Activated CD8-positive, alpha-beta memory T cell treated with anti-CD3 and anti-CD28 coated beads for 1 hour (primary cell): ENCODE results near the gene GPHB5.
"Not testable (repeated sequence)": the region's sequence is repeated elsewhere in the genome, so short reads cannot be mapped to it uniquely, and the experiment has no call there.

Source experiments
- DNase-seq, 2 donors: peaks; one replicate each; pipeline ENCODE4 v3.0.0-alpha.2; 2020; ENCODE audit warnings: low read depth in 1 of 2; ENCODE audit errors: extremely low read depth in 1 of 2

GPHB5 gene

DNA sequence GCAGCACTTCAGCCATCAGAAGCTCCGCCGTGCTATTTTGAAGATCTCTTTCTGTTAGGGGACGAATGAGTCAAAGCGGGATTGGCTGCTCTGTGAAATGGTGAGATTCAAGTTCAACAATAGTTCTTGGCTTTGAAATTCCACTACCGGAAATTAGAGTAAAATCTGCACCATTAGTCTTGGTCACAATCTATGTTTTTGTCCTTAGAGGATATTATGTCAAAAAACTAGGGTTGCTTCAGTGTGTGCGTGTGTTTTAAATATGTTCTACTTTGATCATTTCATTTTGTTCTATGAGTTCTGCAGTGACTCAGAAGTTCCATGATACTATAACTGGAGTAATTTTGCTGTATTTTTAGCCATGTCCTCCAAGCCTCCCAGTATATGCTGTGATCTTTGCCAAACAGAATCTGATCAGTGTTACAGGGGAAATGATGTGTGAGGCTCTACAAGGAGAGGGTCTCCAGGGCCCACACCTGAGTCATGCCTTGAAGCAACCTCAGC is 22.6 kb downstream of the GPHB5 start:
- DNase-seq = no peak

- no peak for DNase-seq
Observed at GRCh38 chr14:63295231-63295685, 23.5 kb downstream of the GPHB5 start.

DNA sequence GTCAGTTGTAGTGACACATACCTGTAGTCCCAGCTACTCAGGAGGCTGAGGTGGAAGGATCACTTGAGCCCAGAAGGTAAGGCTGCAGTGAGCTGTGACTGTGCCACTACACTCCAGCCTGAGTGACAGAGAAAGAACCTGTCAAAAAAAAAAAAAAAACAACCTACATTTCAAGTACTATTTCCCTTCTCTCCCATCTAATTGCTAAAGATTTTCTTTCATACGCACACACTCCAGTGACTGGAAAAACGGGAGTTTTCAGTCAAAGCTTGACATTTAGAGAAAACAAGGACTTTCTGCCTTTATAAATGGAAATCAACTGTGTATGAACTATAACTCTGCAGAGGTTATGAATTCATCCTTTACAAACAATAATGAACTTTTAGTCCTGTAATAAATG is 25.9 kb downstream of the GPHB5 start:
- DNase-seq = no peak

GRCh38 chr14:63290741-63291430 is 27.8 kb downstream of the GPHB5 start:
- DNase-seq = no peak

GRCh38 chr14:63288853-63289252 is 29.9 kb downstream of the GPHB5 start:
- DNase-seq = no peak

- DNase-seq = no peak
Observed at GRCh38 chr14:63287666-63288483, 30.9 kb downstream of the GPHB5 start.

- DNase-seq = no peak
Observed at GRCh38 chr14:63286071-63286470, 32.7 kb downstream of the GPHB5 start.

DNA sequence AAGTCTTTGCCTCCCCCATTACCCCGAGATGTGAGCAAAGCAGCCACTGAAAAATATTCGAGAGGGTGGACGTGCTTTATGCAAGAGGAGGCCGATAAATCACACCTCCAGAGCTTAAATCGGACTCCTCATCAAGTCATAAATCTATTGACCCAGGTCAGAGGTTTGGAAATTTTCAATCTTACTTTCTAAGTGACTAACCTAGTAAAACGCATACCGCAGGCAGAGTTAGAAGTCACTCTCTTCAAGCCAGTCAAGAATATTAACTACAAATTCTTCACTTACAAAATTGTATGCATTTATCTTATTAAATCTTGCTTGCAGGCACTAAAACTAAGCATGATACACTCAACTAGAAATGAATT is 34.9 kb downstream of the GPHB5 start:
- no peak for DNase-seq

DNA sequence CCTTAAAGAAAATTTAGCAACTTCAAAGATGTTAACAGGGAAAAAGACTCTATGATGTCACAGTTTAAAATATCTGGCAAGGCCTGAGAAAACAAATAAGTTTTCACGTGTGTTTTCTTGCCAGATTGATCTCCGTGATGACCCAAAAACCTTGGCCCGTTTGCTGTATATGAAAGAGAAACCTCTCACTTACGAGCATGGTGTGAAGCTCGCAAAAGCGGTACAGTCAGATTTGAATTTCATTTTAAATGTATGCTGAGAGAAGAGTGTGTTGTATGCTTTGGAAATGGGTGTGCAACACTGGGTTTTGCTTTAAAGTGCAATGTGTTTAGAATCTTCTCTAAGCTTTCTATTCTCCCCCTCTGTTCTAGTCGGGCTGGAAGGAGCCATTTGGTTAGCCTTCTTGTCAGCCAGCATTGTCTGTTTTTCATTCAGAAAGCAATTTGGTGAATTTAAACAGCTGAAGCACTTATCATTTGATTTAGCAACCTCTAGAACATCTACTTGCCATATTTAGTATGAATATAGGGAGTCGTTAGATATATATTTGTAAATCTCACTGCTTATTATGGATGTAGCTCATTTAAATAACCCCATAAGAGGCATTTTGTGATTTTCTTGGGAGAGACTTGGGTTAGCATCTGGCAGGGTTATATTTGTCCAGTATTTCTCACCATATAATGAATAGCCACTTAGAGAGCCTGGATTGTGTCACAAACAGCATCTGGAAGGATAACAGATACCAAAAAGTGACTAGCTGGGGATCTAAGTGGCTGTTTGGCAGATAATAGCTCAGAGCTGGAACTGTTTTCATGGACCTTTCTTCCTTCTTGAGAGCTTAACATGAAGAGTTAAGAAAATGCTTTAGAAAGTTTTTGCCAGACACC is 35.5 kb downstream of the GPHB5 start:
- no peak for DNase-seq

DNA sequence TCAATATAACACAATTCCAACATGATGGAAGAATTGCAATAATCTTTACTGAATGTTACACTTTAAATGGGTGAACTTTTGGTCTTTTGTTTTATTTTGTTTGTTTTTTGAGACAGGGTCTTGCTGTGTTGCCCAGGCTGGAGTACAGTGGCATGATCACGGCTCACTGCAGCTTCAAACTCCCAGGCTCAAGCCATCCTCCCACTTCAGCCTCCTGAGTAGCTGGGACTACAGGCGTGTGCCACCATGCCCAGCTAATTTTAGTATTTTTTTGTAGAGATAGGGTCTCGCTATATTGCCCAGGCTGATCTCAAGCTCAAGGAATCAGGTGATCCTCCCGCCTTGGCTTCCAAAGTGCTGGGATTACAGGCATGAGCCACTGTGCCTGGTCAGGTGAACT is 38.8 kb downstream of the GPHB5 start:
- DNase-seq = not testable (repeated sequence)

DNA sequence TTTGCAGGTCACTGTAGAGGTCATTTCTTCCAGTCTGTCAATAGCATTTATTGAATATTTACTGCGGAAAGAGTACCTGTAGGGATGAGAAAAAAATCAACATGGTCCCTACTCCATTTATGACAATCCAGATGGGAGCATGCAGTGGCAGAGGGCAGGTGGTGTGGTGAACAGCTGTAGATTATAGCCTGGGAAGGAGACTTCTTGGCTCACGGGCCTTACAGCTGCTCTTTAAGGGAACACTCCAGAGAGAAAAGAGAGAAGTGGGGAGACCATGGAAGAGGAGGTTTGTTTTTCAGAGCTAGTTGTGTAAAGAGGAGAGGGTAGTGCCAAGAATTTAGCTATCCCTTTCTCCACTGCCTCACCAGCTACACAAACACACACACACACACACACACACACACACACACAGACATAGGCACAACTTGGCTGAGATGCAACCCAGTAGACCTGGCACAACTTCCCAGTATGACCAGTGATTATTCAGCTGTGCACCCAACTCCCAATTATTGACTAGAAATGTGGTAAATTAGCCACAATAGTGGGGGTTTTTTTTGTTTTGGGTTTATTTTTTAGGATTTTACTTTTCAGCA is 41.0 kb downstream of the GPHB5 start:
- DNase-seq = no peak

DNA sequence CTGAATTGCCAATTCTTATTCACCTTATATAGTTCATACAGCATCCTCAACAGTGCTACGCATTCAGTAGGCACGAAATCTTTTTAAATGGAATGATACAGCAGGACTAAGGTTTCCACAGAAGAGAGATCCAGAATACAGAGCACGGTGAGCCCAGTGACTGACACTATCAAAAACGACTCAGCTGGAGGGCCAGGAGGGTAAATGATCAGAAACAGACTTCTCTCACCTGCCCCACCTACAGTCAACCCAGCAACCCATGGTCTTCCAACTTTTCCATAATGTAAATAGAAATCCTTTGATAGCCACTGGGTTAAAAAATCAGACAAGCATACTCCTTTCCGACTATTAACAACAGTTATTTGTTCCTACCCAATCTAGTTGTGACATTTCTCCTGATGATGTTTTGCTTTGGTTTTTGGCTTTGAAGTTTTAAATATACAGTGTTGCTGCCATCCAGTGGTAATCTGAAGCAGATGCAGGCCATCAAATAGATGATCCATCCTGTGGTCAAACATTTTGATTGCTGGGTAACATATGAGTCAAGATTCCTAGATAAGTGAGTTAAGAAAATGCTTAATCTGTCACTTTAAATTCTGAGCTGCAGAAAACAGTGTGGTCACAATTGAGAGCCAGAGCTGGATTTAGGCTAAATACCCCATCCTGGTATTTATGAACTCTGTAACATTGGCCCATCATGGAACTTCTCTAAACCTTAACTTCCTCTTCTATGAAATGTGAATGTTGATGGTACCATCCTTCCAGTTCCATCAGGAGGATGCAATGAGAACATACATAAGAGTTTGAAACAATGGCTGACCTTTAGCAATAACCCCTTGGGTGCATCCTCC is 42.0 kb downstream of the GPHB5 start:
- DNase-seq = no peak

- no peak for DNase-seq
Observed at GRCh38 chr14:63276016-63276415, 42.7 kb downstream of the GPHB5 start.

DNA sequence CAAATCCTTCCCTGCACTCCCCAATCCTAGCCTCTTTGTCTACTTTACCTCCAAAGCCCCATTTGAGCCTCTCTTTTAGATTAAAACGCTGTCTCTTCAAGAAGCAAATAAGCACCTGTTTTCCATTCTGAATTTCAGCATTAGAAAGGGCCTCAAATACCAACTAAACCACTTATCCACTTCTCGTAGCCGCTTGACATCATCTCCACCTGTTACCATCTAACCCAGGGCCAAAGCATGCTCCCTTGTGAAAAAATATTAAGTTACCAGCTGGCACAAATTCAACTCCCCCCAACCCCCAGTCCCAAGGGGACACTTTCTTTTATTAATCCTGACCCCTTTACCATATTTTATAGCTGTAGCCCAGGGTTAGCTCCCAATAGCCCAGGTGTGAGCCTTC is 43.1 kb downstream of the GPHB5 start:
- no peak for DNase-seq

GRCh38 chr14:63273717-63274655 is 44.7 kb downstream of the GPHB5 start:
- no peak for DNase-seq

DNA sequence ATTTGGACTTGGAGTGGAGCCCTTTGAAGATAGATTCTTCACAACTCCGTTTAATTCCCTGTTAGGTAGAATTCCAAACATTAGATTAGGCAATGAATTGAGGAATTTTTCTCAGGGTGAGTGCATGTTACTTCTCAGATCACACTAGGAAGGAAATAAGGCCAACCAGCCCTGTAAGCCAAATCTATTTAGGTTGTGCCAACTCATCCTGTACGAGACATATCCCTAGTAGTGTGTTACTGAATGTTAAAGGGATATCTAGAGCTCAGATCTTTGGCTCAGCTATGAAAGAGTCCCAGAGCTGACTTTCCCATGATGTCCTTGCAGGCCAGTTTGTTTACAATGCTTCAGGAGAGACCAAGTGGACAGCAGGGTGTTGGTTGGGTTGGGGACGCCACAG is 45.6 kb downstream of the GPHB5 start:
- DNase-seq = no peak

DNA sequence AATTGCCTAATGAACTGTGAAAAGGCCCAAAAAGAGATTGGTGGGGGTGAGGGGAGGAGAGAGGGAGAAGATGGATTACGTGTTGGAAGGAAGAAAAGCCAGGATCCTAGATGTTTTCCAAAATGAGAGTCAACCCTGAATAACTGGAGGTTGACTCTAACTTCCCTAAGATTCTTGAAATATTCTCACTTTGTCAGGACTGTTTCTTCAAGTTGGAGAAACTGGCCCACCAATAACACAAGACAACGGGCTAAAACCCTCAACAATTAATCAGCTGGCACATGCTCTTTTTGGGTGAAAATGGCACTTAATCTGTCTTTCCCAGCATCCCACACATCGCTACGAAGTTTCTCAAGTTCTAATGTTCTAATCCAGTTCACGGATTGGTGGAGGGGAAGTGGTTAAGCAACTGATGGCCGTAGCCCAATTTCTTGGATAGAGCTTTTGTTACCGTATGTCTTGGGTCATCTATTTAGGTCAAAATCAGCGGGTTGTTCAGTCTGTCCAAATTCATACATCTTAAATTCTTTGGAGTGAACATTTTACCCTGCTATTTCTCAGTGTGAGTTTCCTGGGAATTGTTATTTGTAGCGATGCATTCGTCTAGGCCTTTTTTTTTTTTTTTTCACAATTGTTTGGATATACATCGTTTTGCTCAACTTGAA is 49.0 kb downstream of the GPHB5 start:
- DNase-seq = no peak

DNA sequence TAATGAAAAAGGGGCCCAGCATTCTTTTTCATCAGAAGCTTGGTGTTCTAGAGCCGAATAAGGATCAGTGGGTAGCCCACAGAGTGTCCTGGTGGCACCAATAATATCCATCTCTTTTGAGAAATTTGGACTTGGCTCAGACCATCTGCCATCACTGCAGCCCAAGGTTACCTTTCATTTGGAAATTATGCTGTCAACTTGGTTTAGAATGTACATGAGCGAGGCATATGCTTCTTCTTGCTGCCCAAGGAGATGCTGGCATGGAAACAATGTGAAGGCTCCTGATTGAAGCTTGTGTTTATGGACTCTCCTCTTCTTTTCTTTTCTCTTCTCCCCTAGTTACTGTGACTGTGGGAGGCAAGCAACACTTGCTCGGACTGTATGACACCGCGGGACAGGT is 50.0 kb downstream of the GPHB5 start:
- DNase-seq = no peak
